ENCODE data around the gene FARS2. TPM values are rescaled to one million over a fixed set of nuclear protein-coding genes. Genes with fewer than 3 reads are reported as not detected.

FARS2 gene
- total and polyA plus RNA-seq, 2 donors (not counting 3 experiments of a cell fraction or from before 2014, with no cell fraction given): 20.2 to 20.5 TPM

GRCh38 chr6:5427586-5427985 is 166.3 kb downstream of the FARS2 start:
- Histone ChIP-seq H3K27me3 (ENCODE audit: control insufficient read depth in 2 of 2, insufficient read depth in 2 of 2, low read length in 2 of 2) (no peaks in the 10 kb centered on the region), H3K9me3 (replicated peaks; ENCODE audit: control insufficient read depth, insufficient read depth, low read length) (no peaks in the 10 kb centered on the region), H3K36me3 (ENCODE audit: control insufficient read depth in 2 of 2, extremely low read depth in 1 of 2, insufficient read depth in 2 of 2, low read length in 2 of 2) (no peaks in the 10 kb centered on the region), H3K9me1 (replicated peaks; ENCODE audit: control insufficient read depth, extremely low read depth, insufficient read depth, low read length) (no peaks in the 10 kb centered on the region), H3K79me2 (ENCODE audit: control insufficient read depth, insufficient read depth, low read length) (no peaks in the 10 kb centered on the region), H3K4me2 (ENCODE audit: insufficient read depth, low read length) (no peak overlapping the region), H3K4me1 (ENCODE audit: control insufficient read depth, extremely low read depth, insufficient read depth, low read length) (no peaks in the 10 kb centered on the region), H3K9ac (replicated peaks; ENCODE audit: extremely low read depth, insufficient read depth, low read length) (no peak overlapping the region), H2AFZ (ENCODE audit: low read depth, low read length) (no peak overlapping the region), H4K20me1 (replicated peaks; ENCODE audit: control insufficient read depth, extremely low read depth, insufficient read depth, low read length) (no peaks in the 10 kb centered on the region), H3K4me3 (replicated peaks in 1 of 3; ENCODE audit: insufficient read depth in 1 of 3, low read depth in 1 of 3, low read length in 3 of 3) (no peak overlapping the region), H3K27ac (ENCODE audit: insufficient read depth, low read depth, low read length) (no peak overlapping the region)
- ChIA-PET POLR2A (no interaction called here), CTCF (no interaction called here)
- intact Hi-C loops (cut with micrococcal nuclease): no loop called here
- dilution Hi-C loops (cut with MboI; ENCODE audit: extremely low pct_ligation_motif_present, low sequenced_read_pairs): no loop called here
- BruUV-seq (replicated peaks): no TSS peak
- FAIRE-seq (no peak), DNase-seq (ENCODE audit: low read depth, low spot score) (no peak)
- no peak for TF ChIP-seq FOS (IDR thresholded peaks at IDR 0.05; ENCODE audit: borderline replicate concordance, insufficient read depth, low read length)
- TF ChIP-seq JUN (IDR thresholded peaks at IDR 0.05; ENCODE audit: borderline replicate concordance, insufficient read depth, insufficient read length, low read depth): no peak
- no peak for TF ChIP-seq POLR2AphosphoS5 (IDR thresholded peaks at IDR 0.05; ENCODE audit: insufficient read depth, low read depth, low read length)
- no peak for TF ChIP-seq GATA2 (IDR thresholded peaks at IDR 0.05; ENCODE audit: insufficient read depth, insufficient read length, low read depth, low read length)
- TF ChIP-seq POLR2A (IDR thresholded peaks at IDR 0.05; ENCODE audit: low read depth, low read length): no peak
- no peak for TF ChIP-seq CTCF (IDR thresholded peaks at IDR 0.05; ENCODE audit: extremely low read depth in 1 of 2, insufficient read depth in 1 of 2, low read depth in 1 of 2, low read length in 2 of 2)
- TF ChIP-seq EZH2 (IDR thresholded peaks at IDR 0.05; ENCODE audit: borderline replicate concordance, low read depth, low read length, severe bottlenecking): no peak
- TF ChIP-seq MYC (IDR thresholded peaks at IDR 0.05; ENCODE audit: low read depth, low read length): no peak
- TF ChIP-seq MAX (IDR thresholded peaks at IDR 0.05; ENCODE audit: insufficient read depth, insufficient read length): no peak
